Measurements from ENCODE around the gene BHLHE23.

DNA sequence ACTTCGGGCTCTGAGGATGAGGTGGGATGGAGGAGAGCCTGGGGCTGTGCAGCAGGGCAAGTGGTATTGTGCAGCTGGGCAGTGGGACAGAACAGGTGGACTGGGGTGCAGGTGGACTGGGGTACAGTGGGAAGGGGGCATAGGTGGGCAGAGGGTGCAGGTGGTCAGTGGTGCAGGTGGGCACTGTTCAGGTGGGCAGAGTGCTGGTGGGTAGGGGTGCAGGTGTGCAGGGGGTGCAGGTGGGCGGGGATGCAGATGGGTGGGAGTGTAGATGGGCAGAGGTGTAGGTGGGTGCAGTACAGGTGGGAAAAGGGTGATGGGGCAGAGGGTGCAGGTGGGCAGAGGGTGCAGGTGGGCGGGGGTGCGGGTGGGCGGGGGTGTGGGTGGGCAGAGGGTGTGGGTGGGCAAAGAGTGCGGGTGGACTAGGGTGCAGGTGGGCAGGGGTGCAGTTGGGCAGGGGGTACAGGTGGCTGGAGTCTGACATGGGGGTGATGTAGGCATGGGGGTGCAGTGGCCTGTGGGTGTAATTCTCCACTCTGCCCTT, 20.4 kb downstream of the BHLHE23 start:
- TF ChIP-seq, protein P1, sequence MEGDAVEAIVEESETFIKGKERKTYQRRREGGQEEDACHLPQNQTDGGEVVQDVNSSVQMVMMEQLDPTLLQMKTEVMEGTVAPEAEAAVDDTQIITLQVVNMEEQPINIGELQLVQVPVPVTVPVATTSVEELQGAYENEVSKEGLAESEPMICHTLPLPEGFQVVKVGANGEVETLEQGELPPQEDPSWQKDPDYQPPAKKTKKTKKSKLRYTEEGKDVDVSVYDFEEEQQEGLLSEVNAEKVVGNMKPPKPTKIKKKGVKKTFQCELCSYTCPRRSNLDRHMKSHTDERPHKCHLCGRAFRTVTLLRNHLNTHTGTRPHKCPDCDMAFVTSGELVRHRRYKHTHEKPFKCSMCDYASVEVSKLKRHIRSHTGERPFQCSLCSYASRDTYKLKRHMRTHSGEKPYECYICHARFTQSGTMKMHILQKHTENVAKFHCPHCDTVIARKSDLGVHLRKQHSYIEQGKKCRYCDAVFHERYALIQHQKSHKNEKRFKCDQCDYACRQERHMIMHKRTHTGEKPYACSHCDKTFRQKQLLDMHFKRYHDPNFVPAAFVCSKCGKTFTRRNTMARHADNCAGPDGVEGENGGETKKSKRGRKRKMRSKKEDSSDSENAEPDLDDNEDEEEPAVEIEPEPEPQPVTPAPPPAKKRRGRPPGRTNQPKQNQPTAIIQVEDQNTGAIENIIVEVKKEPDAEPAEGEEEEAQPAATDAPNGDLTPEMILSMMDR (IDR thresholded peaks at IDR 0.05) = no peak
- no peak for TF ChIP-seq POLR2A (IDR thresholded peaks at IDR 0.05)

All from thyroid gland (tissue), 4 donors.